Measurements from ENCODE around the gene NELFE. TPM values are rescaled to one million over a fixed set of nuclear protein-coding genes. Genes with fewer than 3 reads are reported as not detected.
"Not testable (repeated sequence)": the region's sequence is repeated elsewhere in the genome, so short reads cannot be mapped to it uniquely, and the experiment has no call there.

The NELFE gene
- polyA plus RNA-seq, 1 experiment, result 69.6 TPM

GRCh38 chr6:31989363-31989762 lies 30.6 kb upstream of the NELFE start:
- H3K4me3 ChIP-seq (ENCODE audit: low read depth, low read length); H3K27me3 ChIP-seq (ENCODE audit: control insufficient read depth, insufficient read depth, low read length); CTCF ChIA-PET; H3K36me3 ChIP-seq (ENCODE audit: control insufficient read depth, insufficient read depth, low read length); DNase-seq (ENCODE audit: low read depth); POLR2A ChIA-PET: not testable (repeated sequence)

- H3K36me3 ChIP-seq (ENCODE audit: control insufficient read depth, insufficient read depth, low read length); H3K27me3 ChIP-seq (ENCODE audit: control insufficient read depth, insufficient read depth, low read length); H3K4me3 ChIP-seq (ENCODE audit: low read depth, low read length); DNase-seq (ENCODE audit: low read depth); CTCF ChIA-PET; POLR2A ChIA-PET: not testable (repeated sequence)
These were observed 23.0 kb upstream of the NELFE start, which contains the start of gene C4A for GRCh38 chr6:31981744-31982143. Gene C4A (plus strand): TSS chr6:31982057. CDS start chr6:31982108, 51 bp downstream.

- H3K27me3 ChIP-seq (ENCODE audit: control insufficient read depth, insufficient read depth, low read length); CTCF ChIA-PET; POLR2A ChIA-PET; DNase-seq (ENCODE audit: low read depth); H3K36me3 ChIP-seq (ENCODE audit: control insufficient read depth, insufficient read depth, low read length); H3K4me3 ChIP-seq (ENCODE audit: low read depth, low read length): not testable (repeated sequence)
These were observed 22.2 kb upstream of the NELFE start for GRCh38 chr6:31980998-31981397.

- H3K4me3 ChIP-seq (ENCODE audit: low read depth, low read length); POLR2A ChIA-PET; DNase-seq (ENCODE audit: low read depth); H3K36me3 ChIP-seq (ENCODE audit: control insufficient read depth, insufficient read depth, low read length); H3K27me3 ChIP-seq (ENCODE audit: control insufficient read depth, insufficient read depth, low read length); CTCF ChIA-PET: not testable (repeated sequence)
These were observed 21.6 kb upstream of the NELFE start for GRCh38 chr6:31980195-31980876.

GRCh38 chr6:31979238-31979898 lies 20.6 kb upstream of the NELFE start:
- Histone ChIP-seq H3K27me3 (ENCODE audit: control insufficient read depth, insufficient read depth, low read length) (no peaks in the 10 kb centered on the region), H3K36me3 (ENCODE audit: control insufficient read depth, insufficient read depth, low read length) (peaks cover 5% of the 10 kb centered on the region), H3K4me3 (ENCODE audit: low read depth, low read length) (no peak overlapping the region)
- CTCF ChIA-PET, result no interaction called here
- TF ChIP-seq CTCF (IDR thresholded peaks at IDR 0.05; ENCODE audit: insufficient read depth, low read depth, low read length), result no peak
- POLR2A ChIA-PET, result no interaction called here
- no peak for DNase-seq (ENCODE audit: low read depth)

GRCh38 chr6:31978831-31979230 lies 20.1 kb upstream of the NELFE start:
- TF ChIP-seq CTCF (IDR thresholded peaks at IDR 0.05; ENCODE audit: insufficient read depth, low read depth, low read length), result no peak
- Histone ChIP-seq H3K27me3 (ENCODE audit: control insufficient read depth, insufficient read depth, low read length) (no peaks in the 10 kb centered on the region), H3K36me3 (ENCODE audit: control insufficient read depth, insufficient read depth, low read length) (peaks cover 5% of the 10 kb centered on the region), H3K4me3 (ENCODE audit: low read depth, low read length) (no peak overlapping the region)
- no peak for DNase-seq (ENCODE audit: low read depth)
- POLR2A ChIA-PET, result no interaction called here
- CTCF ChIA-PET, result no interaction called here

- ChIA-PET CTCF (no interaction called here), POLR2A (interaction anchor here (0.5 kb wide), 1 partner anchor 167 kb away, joined by 8 read pairs; no protein-coding TSS in a partner anchor)
- Histone ChIP-seq H3K36me3 (ENCODE audit: control insufficient read depth, insufficient read depth, low read length) (peaks cover 5% of the 10 kb centered on the region), H3K27me3 (ENCODE audit: control insufficient read depth, insufficient read depth, low read length) (no peaks in the 10 kb centered on the region), H3K4me3 (ENCODE audit: low read depth, low read length) (no peak overlapping the region)
- no peak for TF ChIP-seq CTCF (IDR thresholded peaks at IDR 0.05; ENCODE audit: insufficient read depth, low read depth, low read length)
- no peak for DNase-seq (ENCODE audit: low read depth)
These were observed 19.2 kb upstream of the NELFE start for GRCh38 chr6:31977816-31978431.

GRCh38 chr6:31976065-31976464 lies 17.3 kb upstream of the NELFE start:
- DNase-seq (ENCODE audit: low read depth); POLR2A ChIA-PET; CTCF ChIA-PET: not testable (repeated sequence)

More at GRCh38 chr6:31976065-31976464, 17.3 kb upstream of the NELFE start:
- not testable (repeated sequence) for H3K4me3 ChIP-seq (ENCODE audit: low read depth, low read length); H3K36me3 ChIP-seq (ENCODE audit: control insufficient read depth, insufficient read depth, low read length); H3K27me3 ChIP-seq (ENCODE audit: control insufficient read depth, insufficient read depth, low read length)
